ENCODE data around the gene CHFR. TPM values are rescaled to one million over a fixed set of nuclear protein-coding genes. Genes with fewer than 3 reads are reported as not detected.

The CHFR gene
- total and polyA plus RNA-seq, 2 experiments from 2014 or later: 23.0 to 42.7 TPM

DNA sequence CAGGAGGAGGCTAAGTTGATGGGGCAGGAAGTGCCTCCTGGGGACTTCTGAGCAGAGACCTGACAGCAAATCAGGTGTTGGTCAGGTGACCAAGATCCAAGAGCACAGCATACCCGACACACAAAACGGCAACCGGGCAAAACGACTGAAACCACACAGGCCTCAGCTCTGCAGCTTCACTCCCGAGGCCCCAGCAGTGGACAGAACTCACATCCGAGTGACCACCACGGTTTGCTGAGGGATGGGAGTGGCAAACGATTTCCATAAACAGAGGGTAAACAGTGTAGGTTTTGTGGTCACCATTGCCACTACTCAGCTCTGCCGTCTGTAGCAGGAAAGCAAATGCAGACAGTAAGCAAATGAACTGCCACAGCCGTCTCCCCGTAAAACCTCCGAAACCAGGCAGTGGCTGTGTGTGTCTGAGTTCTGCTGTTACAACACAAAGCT is 14.4 kb downstream of the CHFR start:
- ATAC-seq: no peak
- H3K36me3 Mint-ChIP-seq (ENCODE audit: low read depth): peaks cover 45% of the 10 kb centered on the region
- no peak overlapping the region for H2AFZ ChIP-seq

More for the DNA sequence above, 14.4 kb downstream of the CHFR start:
- H4K20me1 ChIP-seq (replicated peaks; ENCODE audit: insufficient read depth): no peaks in the 10 kb centered on the region; the same call in none of the 2 replicates
- Mint-ChIP-seq H3K4me1 (no peaks in the 10 kb centered on the region), H3K4me3 (no peak overlapping the region), H3K9me3 (no peaks in the 10 kb centered on the region), H3K27me3 (ENCODE audit: insufficient read depth, low read depth, poor library complexity) (peaks cover 1% of the 10 kb centered on the region), H3K27ac (peak overlapping the region; percentile 45; the same call in 1 of the 2 replicates)
- TF ChIP-seq ETS1 (IDR thresholded peaks at IDR 0.05) (no peak), EZH2phosphoT487 (IDR thresholded peaks at IDR 0.05; ENCODE audit: unreplicated experiment) (no peak), ZNF331 (CRISPR knock-in tag; IDR thresholded peaks at IDR 0.05; ENCODE audit: low read depth) (no peak), POLR2AphosphoS5 (IDR thresholded peaks at IDR 0.05; ENCODE audit: low read depth) (no peak), EZH2 (IDR thresholded peaks at IDR 0.05; ENCODE audit: low read depth, unreplicated experiment) (no peak), JUNB (IDR thresholded peaks at IDR 0.05; ENCODE audit: unreplicated experiment) (no peak), CREB1 (CRISPR knock-in tag; IDR thresholded peaks at IDR 0.05; ENCODE audit: low read depth) (no peak), ZNF462 (CRISPR knock-in tag; IDR thresholded peaks at IDR 0.05) (no peak), NANOG (IDR thresholded peaks at IDR 0.05; ENCODE audit: borderline replicate concordance) (no peak), REST (IDR thresholded peaks at IDR 0.05; ENCODE audit: unreplicated experiment) (no peak), STAT1 (IDR thresholded peaks at IDR 0.05; ENCODE audit: unreplicated experiment) (no peak), ZNF114 (CRISPR knock-in tag; IDR thresholded peaks at IDR 0.05) (no peak)
- TF ChIP-seq, protein P1, sequence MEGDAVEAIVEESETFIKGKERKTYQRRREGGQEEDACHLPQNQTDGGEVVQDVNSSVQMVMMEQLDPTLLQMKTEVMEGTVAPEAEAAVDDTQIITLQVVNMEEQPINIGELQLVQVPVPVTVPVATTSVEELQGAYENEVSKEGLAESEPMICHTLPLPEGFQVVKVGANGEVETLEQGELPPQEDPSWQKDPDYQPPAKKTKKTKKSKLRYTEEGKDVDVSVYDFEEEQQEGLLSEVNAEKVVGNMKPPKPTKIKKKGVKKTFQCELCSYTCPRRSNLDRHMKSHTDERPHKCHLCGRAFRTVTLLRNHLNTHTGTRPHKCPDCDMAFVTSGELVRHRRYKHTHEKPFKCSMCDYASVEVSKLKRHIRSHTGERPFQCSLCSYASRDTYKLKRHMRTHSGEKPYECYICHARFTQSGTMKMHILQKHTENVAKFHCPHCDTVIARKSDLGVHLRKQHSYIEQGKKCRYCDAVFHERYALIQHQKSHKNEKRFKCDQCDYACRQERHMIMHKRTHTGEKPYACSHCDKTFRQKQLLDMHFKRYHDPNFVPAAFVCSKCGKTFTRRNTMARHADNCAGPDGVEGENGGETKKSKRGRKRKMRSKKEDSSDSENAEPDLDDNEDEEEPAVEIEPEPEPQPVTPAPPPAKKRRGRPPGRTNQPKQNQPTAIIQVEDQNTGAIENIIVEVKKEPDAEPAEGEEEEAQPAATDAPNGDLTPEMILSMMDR (conservative IDR thresholded peaks at IDR 0.05; ENCODE audit: low read depth in 2 of 2): no peak
- H3K4me3 ChIP-seq: no peak overlapping the region
- no peak overlapping the region for H3K27ac ChIP-seq (ENCODE audit: low read depth)
- 0 out of 2 replicates have a peak, but pooled peaks cover 4% of the 10 kb centered on the region for H3F3A ChIP-seq (replicated peaks; ENCODE audit: low read depth)
- no peaks in the 10 kb centered on the region for H3K4me1 ChIP-seq (ENCODE audit: insufficient read depth)
- H3K79me2 ChIP-seq (replicated peaks; ENCODE audit: insufficient read depth): 0 out of 2 replicates have a peak, but pooled peaks cover 2% of the 10 kb centered on the region
- H3K9me2 ChIP-seq (ENCODE audit: insufficient read depth): no peaks in the 10 kb centered on the region
- H3K4me2 ChIP-seq: no peak overlapping the region
- H3K27me3 ChIP-seq (ENCODE audit: insufficient read depth): no peaks in the 10 kb centered on the region
- 0 out of 2 replicates have a peak, but pooled peaks cover 20% of the 10 kb centered on the region for H3K36me3 ChIP-seq (ENCODE audit: insufficient read depth)
- DNase-seq (ENCODE audit: low spot score): no peak

Measured in GM23338 (cell line).